ENCODE results near the gene TMEM120B.

Gene TMEM120B

GRCh38 chr12:121808623-121809022, 96.1 kb downstream of the TMEM120B start:
- no peak for TF ChIP-seq EZH2 (IDR thresholded peaks at IDR 0.05; ENCODE audit: borderline replicate concordance, low read length)
- TF ChIP-seq CTCF (IDR thresholded peaks at IDR 0.05; ENCODE audit: low read length) = no peak
- Histone ChIP-seq H3F3A (ENCODE audit: insufficient read depth, low read length) (0 out of 2 replicates have a peak, but pooled peaks cover 5% of the 10 kb centered on the region), H3K9ac (ENCODE audit: low read length) (no peak overlapping the region), H3K4me1 (ENCODE audit: insufficient read depth, low read length, severe bottlenecking) (peaks cover 49% of the 10 kb centered on the region), H3K27me3 (ENCODE audit: insufficient read depth, low read length) (no peaks in the 10 kb centered on the region), H3K9me2 (ENCODE audit: low read depth, low read length) (no peaks in the 10 kb centered on the region), H3K79me2 (ENCODE audit: insufficient read depth, low read length) (0 out of 2 replicates have a peak, but pooled peaks cover 3% of the 10 kb centered on the region), H3K36me3 (ENCODE audit: insufficient read depth, low read length) (peaks cover 34% of the 10 kb centered on the region), H3K9me3 (ENCODE audit: low read length) (no peaks in the 10 kb centered on the region), H3K4me2 (ENCODE audit: low read length) (no peak overlapping the region), H2AFZ (ENCODE audit: low read length) (no peak overlapping the region), H4K20me1 (ENCODE audit: insufficient read depth, low read length) (no peaks in the 10 kb centered on the region), H3K27ac (ENCODE audit: low read depth, low read length, poor library complexity, severe bottlenecking) (no peak overlapping the region), H3K4me3 (ENCODE audit: low read depth, low read length, poor library complexity, severe bottlenecking) (no peak overlapping the region)

GRCh38 chr12:121809712-121810116, 97.2 kb downstream of the TMEM120B start:
- no peak for TF ChIP-seq EZH2 (IDR thresholded peaks at IDR 0.05; ENCODE audit: borderline replicate concordance, low read length)
- no peak for TF ChIP-seq CTCF (IDR thresholded peaks at IDR 0.05; ENCODE audit: low read length)
- no peaks in the 10 kb centered on the region for H3K9me3 ChIP-seq (ENCODE audit: low read length)
- no peak overlapping the region for H2AFZ ChIP-seq (ENCODE audit: low read length)
- 0 out of 2 replicates have a peak, but pooled peaks cover 5% of the 10 kb centered on the region for H3F3A ChIP-seq (ENCODE audit: insufficient read depth, low read length)
- no peaks in the 10 kb centered on the region for H3K9me2 ChIP-seq (ENCODE audit: low read depth, low read length)
- H3K4me3 ChIP-seq (ENCODE audit: low read depth, low read length, poor library complexity, severe bottlenecking) = no peak overlapping the region
- no peaks in the 10 kb centered on the region for H4K20me1 ChIP-seq (ENCODE audit: insufficient read depth, low read length)
- no peak overlapping the region for H3K27ac ChIP-seq (ENCODE audit: low read depth, low read length, poor library complexity, severe bottlenecking)
- H3K4me1 ChIP-seq (ENCODE audit: insufficient read depth, low read length, severe bottlenecking) = peaks cover 52% of the 10 kb centered on the region
- no peak overlapping the region for H3K9ac ChIP-seq (ENCODE audit: low read length)
- H3K79me2 ChIP-seq (ENCODE audit: insufficient read depth, low read length) = 0 out of 2 replicates have a peak, but pooled peaks cover 3% of the 10 kb centered on the region
- peaks cover 41% of the 10 kb centered on the region for H3K36me3 ChIP-seq (ENCODE audit: insufficient read depth, low read length)
- H3K4me2 ChIP-seq (ENCODE audit: low read length) = no peak overlapping the region
- H3K27me3 ChIP-seq (ENCODE audit: insufficient read depth, low read length) = no peaks in the 10 kb centered on the region

- TF ChIP-seq CTCF (IDR thresholded peaks at IDR 0.05; ENCODE audit: low read length) = no peak
- TF ChIP-seq EZH2 (IDR thresholded peaks at IDR 0.05; ENCODE audit: borderline replicate concordance, low read length) = no peak
- Histone ChIP-seq H4K20me1 (ENCODE audit: insufficient read depth, low read length) (no peaks in the 10 kb centered on the region), H2AFZ (ENCODE audit: low read length) (no peak overlapping the region), H3K9me2 (ENCODE audit: low read depth, low read length) (no peaks in the 10 kb centered on the region), H3F3A (ENCODE audit: insufficient read depth, low read length) (0 out of 2 replicates have a peak, but pooled peaks cover 5% of the 10 kb centered on the region), H3K79me2 (ENCODE audit: insufficient read depth, low read length) (no peaks in the 10 kb centered on the region), H3K27ac (ENCODE audit: low read depth, low read length, poor library complexity, severe bottlenecking) (peak overlapping the region; percentile 70), H3K9ac (ENCODE audit: low read length) (no peak overlapping the region), H3K36me3 (ENCODE audit: insufficient read depth, low read length) (peaks cover 47% of the 10 kb centered on the region), H3K4me3 (ENCODE audit: low read depth, low read length, poor library complexity, severe bottlenecking) (no peak overlapping the region), H3K27me3 (ENCODE audit: insufficient read depth, low read length) (no peaks in the 10 kb centered on the region), H3K4me1 (ENCODE audit: insufficient read depth, low read length, severe bottlenecking) (peaks cover 52% of the 10 kb centered on the region), H3K4me2 (ENCODE audit: low read length) (peak overlapping the region; percentile 85; the same call in 1 of the 2 replicates), H3K9me3 (ENCODE audit: low read length) (no peaks in the 10 kb centered on the region)
Observed at GRCh38 chr12:121810234-121810817, 97.8 kb downstream of the TMEM120B start.

Data from OCI-LY1 (cell line).